ENCODE data around the gene SRR.

SRR gene

DNA sequence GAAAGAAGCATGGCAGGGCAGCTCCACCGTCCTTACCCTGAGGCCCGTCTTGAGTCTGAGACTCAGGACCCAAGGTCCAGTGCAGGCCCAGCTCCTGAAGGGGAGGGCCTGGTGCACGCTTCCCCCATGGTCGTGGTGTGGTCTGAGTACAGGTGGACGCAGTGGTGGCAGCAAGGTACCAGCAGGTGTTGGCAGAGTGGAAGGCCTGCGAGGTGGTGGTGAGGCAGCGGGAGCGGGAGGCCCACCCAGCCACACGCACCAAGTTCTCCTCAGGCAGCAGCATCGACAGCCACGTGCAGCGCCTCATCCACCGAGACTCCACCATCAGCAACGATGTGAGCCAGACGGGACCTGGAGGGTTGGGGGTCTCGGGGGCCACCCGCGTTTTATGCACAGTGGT lies 69.4 kb downstream of the SRR start:
- no peak for ATAC-seq
- TF ChIP-seq CSDC2 (CRISPR knock-in tag; IDR thresholded peaks at IDR 0.05) = no peak
- TF ChIP-seq, protein P1, sequence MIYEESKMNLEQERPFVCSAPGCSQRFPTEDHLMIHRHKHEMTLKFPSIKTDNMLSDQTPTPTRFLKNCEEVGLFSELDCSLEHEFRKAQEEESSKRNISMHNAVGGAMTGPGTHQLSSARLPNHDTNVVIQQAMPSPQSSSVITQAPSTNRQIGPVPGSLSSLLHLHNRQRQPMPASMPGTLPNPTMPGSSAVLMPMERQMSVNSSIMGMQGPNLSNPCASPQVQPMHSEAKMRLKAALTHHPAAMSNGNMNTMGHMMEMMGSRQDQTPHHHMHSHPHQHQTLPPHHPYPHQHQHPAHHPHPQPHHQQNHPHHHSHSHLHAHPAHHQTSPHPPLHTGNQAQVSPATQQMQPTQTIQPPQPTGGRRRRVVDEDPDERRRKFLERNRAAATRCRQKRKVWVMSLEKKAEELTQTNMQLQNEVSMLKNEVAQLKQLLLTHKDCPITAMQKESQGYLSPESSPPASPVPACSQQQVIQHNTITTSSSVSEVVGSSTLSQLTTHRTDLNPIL (CRISPR knock-in tag; IDR thresholded peaks at IDR 0.05; ENCODE audit: low read depth) = no peak
- no peak for TF ChIP-seq OSR1 (CRISPR knock-in tag; IDR thresholded peaks at IDR 0.05)
- TF ChIP-seq GLIS3 (CRISPR knock-in tag; IDR thresholded peaks at IDR 0.05) = no peak
- no peak for TF ChIP-seq SNAI2 (CRISPR knock-in tag; IDR thresholded peaks at IDR 0.05)
- TF ChIP-seq TCF4 (CRISPR knock-in tag; IDR thresholded peaks at IDR 0.05; ENCODE audit: borderline replicate concordance) = no peak
- TF ChIP-seq, protein P2, sequence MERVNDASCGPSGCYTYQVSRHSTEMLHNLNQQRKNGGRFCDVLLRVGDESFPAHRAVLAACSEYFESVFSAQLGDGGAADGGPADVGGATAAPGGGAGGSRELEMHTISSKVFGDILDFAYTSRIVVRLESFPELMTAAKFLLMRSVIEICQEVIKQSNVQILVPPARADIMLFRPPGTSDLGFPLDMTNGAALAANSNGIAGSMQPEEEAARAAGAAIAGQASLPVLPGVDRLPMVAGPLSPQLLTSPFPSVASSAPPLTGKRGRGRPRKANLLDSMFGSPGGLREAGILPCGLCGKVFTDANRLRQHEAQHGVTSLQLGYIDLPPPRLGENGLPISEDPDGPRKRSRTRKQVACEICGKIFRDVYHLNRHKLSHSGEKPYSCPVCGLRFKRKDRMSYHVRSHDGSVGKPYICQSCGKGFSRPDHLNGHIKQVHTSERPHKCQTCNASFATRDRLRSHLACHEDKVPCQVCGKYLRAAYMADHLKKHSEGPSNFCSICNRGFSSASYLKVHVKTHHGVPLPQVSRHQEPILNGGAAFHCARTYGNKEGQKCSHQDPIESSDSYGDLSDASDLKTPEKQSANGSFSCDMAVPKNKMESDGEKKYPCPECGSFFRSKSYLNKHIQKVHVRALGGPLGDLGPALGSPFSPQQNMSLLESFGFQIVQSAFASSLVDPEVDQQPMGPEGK (CRISPR knock-in tag; IDR thresholded peaks at IDR 0.05; ENCODE audit: borderline replicate concordance) = no peak
